HCT116 (cell line): ENCODE measurements around the gene OPN3. TPM values are rescaled to one million over a fixed set of nuclear protein-coding genes. Genes with fewer than 3 reads are reported as not detected.

Source experiments
- ATAC-seq: fragments of 200-7000 bp; cut with Tn5 transposase; 2 replicates; pipeline ENCODE4 v1.9.1; 2020; ENCODE audit warnings: mild to moderate bottlenecking, moderate library complexity
- BruUV-seq: library from RNA; stranded (reverse); fragments of 400-500 nt; replicated peaks from 2 replicates; lab custom pipeline; 2021; lab: Mats Ljungman, UMichigan
- CTCF ChIA-PET: fragments of 300-600 bp; sonication (Branson Sonifier 250); formaldehyde crosslinking; loops from one replicate; lab custom pipeline; 2021; ENCODE audit warnings: antibody characterized with exemption; lab: Charles Lee
- POLR2A ChIA-PET: fragments of 300-600, 350-600 bp; sonication (Branson Sonifier 250); formaldehyde crosslinking; loops from one replicate; lab custom pipeline; 2021; ENCODE audit warnings: antibody characterized with exemption; lab: Charles Lee
- RAD21 ChIA-PET, 2 experiments: fragments of 300-600 bp; sonication (Branson Sonifier 250); formaldehyde crosslinking; loops; one replicate each; lab custom pipeline; 2023; ENCODE audit warnings: low total read pairs in 2 of 2; ENCODE audit not compliant: uncharacterized antibody in 2 of 2, unreplicated experiment in 2 of 2, low non-redundant PET in 1 of 2; lab: Charles Lee
- DNase-seq: peaks from one replicate; pipeline ENCODE4 v3.0.0-alpha.2; 2010; ENCODE audit warnings: low read depth, low spot score
- H2AFZ ChIP-seq: fragments of 200-600 bp; shearing (Covaris generic), sonication (generic); 2 replicates; pipeline ENCODE4 v1.6.1; 2017; ENCODE audit warnings: low read depth, mixed run types, mixed read lengths, antibody characterized with exemption, low read length; ENCODE audit not compliant: poor library complexity, severe bottlenecking
- H3K27ac ChIP-seq: 2 replicates; pipeline ENCODE4 v1.5.1; 2012; ENCODE audit warnings: low read depth, low read length
- H3K27me3 ChIP-seq: fragments of 200-600 bp; sonication (generic); 2 replicates; pipeline ENCODE4 v1.6.1; 2016; ENCODE audit warnings: mixed run types, low read length, mixed read lengths; ENCODE audit not compliant: insufficient read depth
- H3K36me3 ChIP-seq, 2 experiments: fragments of 200-500 bp in 1 of 2; fragments of 200-600 bp in 1 of 2; sonication (Bioruptor generic) in 1 of 2; sonication (generic) in 1 of 2; 2 replicates each; pipeline versions ENCODE4 v1.5.1 to v1.6.1; 2014 to 2016; ENCODE audit warnings: low read length in 2 of 2, inconsistent platforms in 1 of 2, mixed read lengths in 1 of 2, mixed run types in 1 of 2; ENCODE audit not compliant: insufficient read depth in 2 of 2, control insufficient read depth in 1 of 2
- H3K4me1 ChIP-seq, 2 experiments: fragments of 200-600 bp in 1 of 2; sonication (generic) in 1 of 2; 2 replicates each; pipeline versions ENCODE4 v1.5.1 to v1.6.1; 2012 to 2017; ENCODE audit warnings: low read length in 2 of 2, inconsistent platforms in 1 of 2, mild to moderate bottlenecking in 1 of 2, mixed read lengths in 1 of 2, mixed run types in 1 of 2, moderate library complexity in 1 of 2; ENCODE audit not compliant: insufficient read depth in 2 of 2, control insufficient read depth in 1 of 2
- H3K4me2 ChIP-seq: fragments of 200-600 bp; sonication (generic); 2 replicates; pipeline ENCODE4 v1.6.1; 2017; ENCODE audit warnings: mixed run types, low read length, mixed read lengths
- H3K4me3 ChIP-seq, 2 experiments: fragments of 200-600 bp in 1 of 2; sonication (generic) in 1 of 2; replicated peaks in 1 of 2; 2 replicates each; pipeline ENCODE4 v1.5.1; 2011 to 2016; ENCODE audit warnings: low read length in 2 of 2, control low read depth in 1 of 2, low read depth in 1 of 2, mild to moderate bottlenecking in 1 of 2, mixed read lengths in 1 of 2, mixed run types in 1 of 2
- H3K79me2 ChIP-seq: fragments of 200-600 bp; sonication (generic); 2 replicates; pipeline ENCODE4 v1.6.1; 2017; ENCODE audit warnings: mild to moderate bottlenecking, mixed run types, low read length, moderate library complexity, mixed read lengths; ENCODE audit not compliant: insufficient read depth
- H3K9ac ChIP-seq: fragments of 200-600 bp; sonication (generic); 2 replicates; pipeline ENCODE4 v1.6.1; 2016; ENCODE audit warnings: low read length, mixed read lengths
- H3K9me2 ChIP-seq: fragments of 200-600 bp; sonication (generic), shearing (Covaris generic); 2 replicates; pipeline ENCODE4 v1.6.1; 2017; ENCODE audit warnings: mixed run types, mild to moderate bottlenecking, moderate library complexity; ENCODE audit not compliant: insufficient read depth
- H3K9me3 ChIP-seq, 2 experiments: fragments of 200-500 bp in 1 of 2; fragments of 200-600 bp in 1 of 2; sonication (Bioruptor generic) in 1 of 2; sonication (generic) in 1 of 2; 2 replicates each; pipeline ENCODE4 v1.6.1; 2014 to 2017; ENCODE audit warnings: low read length in 2 of 2, mixed read lengths in 2 of 2, inconsistent platforms in 1 of 2, low read depth in 1 of 2, mild to moderate bottlenecking in 1 of 2, mixed run types in 1 of 2, moderate library complexity in 1 of 2; ENCODE audit not compliant: control insufficient read depth in 1 of 2, insufficient read depth in 1 of 2
- H4K20me1 ChIP-seq: fragments of 200-600 bp; sonication (generic), shearing (Covaris generic); 2 replicates; pipeline ENCODE4 v1.6.1; 2017; ENCODE audit warnings: mixed run types, mild to moderate bottlenecking, moderate library complexity; ENCODE audit not compliant: insufficient read depth
- ATF3 ChIP-seq: IDR thresholded peaks from 2 replicates; pipeline ENCODE4 v1.6.1; 2012
- CEBPB ChIP-seq: IDR thresholded peaks from 2 replicates; pipeline ENCODE4 v1.6.1; 2012; ENCODE audit warnings: low read depth
- CTCF ChIP-seq, 3 experiments: fragments of 200-600 bp in 1 of 3; sonication (generic) in 1 of 3; IDR thresholded peaks in 2 of 3; conservative IDR thresholded peaks in 1 of 3; 2 replicates each; pipeline ENCODE4 v1.5.1; 2012 to 2017; ENCODE audit warnings: low read depth in 2 of 3, low read length in 2 of 3, antibody characterized with exemption in 1 of 3, borderline replicate concordance in 1 of 3, control low read depth in 1 of 3, mild to moderate bottlenecking in 1 of 3, mixed read lengths in 1 of 3, mixed run types in 1 of 3, moderate library complexity in 1 of 3; ENCODE audit not compliant: insufficient read depth in 1 of 3
- EGR1 ChIP-seq: IDR thresholded peaks from 2 replicates; pipeline ENCODE4 v1.6.1; 2012; ENCODE audit warnings: low read depth
- ELF1 ChIP-seq: IDR thresholded peaks from 2 replicates; pipeline ENCODE4 v1.6.1; 2012; ENCODE audit warnings: low read depth, borderline replicate concordance
- FOSL1 ChIP-seq: IDR thresholded peaks from 2 replicates; pipeline ENCODE4 v1.6.1; 2012; ENCODE audit warnings: low read depth
- SP1 ChIP-seq: IDR thresholded peaks from 2 replicates; pipeline ENCODE4 v1.6.1; 2012; ENCODE audit warnings: low read depth
- TCF7L2 ChIP-seq: IDR thresholded peaks from 2 replicates; pipeline ENCODE4 v1.7.0; 2011; ENCODE audit warnings: borderline replicate concordance, inconsistent platforms; ENCODE audit not compliant: insufficient read depth, insufficient read length; ENCODE audit errors: extremely low read depth
- ZBTB33 ChIP-seq: IDR thresholded peaks from 2 replicates; pipeline ENCODE4 v1.6.1; 2011; ENCODE audit warnings: mild to moderate bottlenecking, low read length, moderate library complexity; ENCODE audit not compliant: insufficient replicate concordance; ENCODE audit errors: extremely low read depth
- ZFX ChIP-seq: fragments of 450-650 bp; IDR thresholded peaks from 2 replicates; pipeline ENCODE4 v1.6.1; 2017
- ZNF274 ChIP-seq: fragments of 200-500 bp; sonication (Bioruptor generic); IDR thresholded peaks from 2 replicates; pipeline ENCODE4 v1.6.1; 2014; ENCODE audit warnings: mild to moderate bottlenecking, low read depth, low read length, inconsistent platforms
- intact Hi-C: fragments of 100-400 bp; cut with micrococcal nuclease; formaldehyde crosslinking; loops from 2 replicates; pipeline ENCODE4 v1.10.0; 2022
- total RNA-seq: library from RNA; stranded (reverse); gene quantifications from one replicate; pipeline ENCODE4 v1.2.1, GENCODE V29; 2021; ENCODE audit not compliant: unreplicated experiment

OPN3 gene
- total RNA-seq, 1 experiment from 2014 or later = 6.1 TPM

- POLR2A ChIA-PET = no interaction called here
- CTCF ChIA-PET = no interaction called here
- BruUV-seq = no TSS peak
- Histone ChIP-seq H2AFZ (no peak overlapping the region), H3K9me2 (no peaks in the 10 kb centered on the region), H3K4me2 (no peak overlapping the region), H3K9me3 (no peaks in the 10 kb centered on the region), H3K36me3 (no peaks in the 10 kb centered on the region), H3K9ac (no peak overlapping the region), H3K79me2 (no peaks in the 10 kb centered on the region), H3K27ac (no peak overlapping the region), H3K4me1 (no peaks in the 10 kb centered on the region), H3K27me3 (no peaks in the 10 kb centered on the region), H3K4me3 (no peak overlapping the region), H4K20me1 (no peaks in the 10 kb centered on the region)
- no peak for ATAC-seq
- intact Hi-C loops = no loop called here
- TF ChIP-seq ZBTB33 (no peak), ELF1 (no peak), FOSL1 (no peak), CEBPB (no peak), TCF7L2 (no peak), SP1 (no peak), ZFX (no peak), ATF3 (no peak), CTCF (IDR thresholded peaks at IDR 0.05 in 2 of 3, conservative IDR thresholded peaks at IDR 0.05 in 1 of 3; ENCODE audit: borderline replicate concordance in 1 of 3, insufficient read depth in 1 of 3, low read depth in 2 of 3, low read length in 2 of 3) (no peak), EGR1 (no peak), ZNF274 (no peak)
- RAD21 ChIA-PET = no interaction called here
- DNase-seq = no peak
Measured at GRCh38 chr1:241550318-241550717, 89.9 kb downstream of the OPN3 start.
